ENCODE measurements around the gene ABCG5. TPM values are rescaled to one million over a fixed set of nuclear protein-coding genes. Genes with fewer than 3 reads are reported as not detected.

ABCG5 gene
- total and polyA plus RNA-seq, 2 donors: not detected

DNA sequence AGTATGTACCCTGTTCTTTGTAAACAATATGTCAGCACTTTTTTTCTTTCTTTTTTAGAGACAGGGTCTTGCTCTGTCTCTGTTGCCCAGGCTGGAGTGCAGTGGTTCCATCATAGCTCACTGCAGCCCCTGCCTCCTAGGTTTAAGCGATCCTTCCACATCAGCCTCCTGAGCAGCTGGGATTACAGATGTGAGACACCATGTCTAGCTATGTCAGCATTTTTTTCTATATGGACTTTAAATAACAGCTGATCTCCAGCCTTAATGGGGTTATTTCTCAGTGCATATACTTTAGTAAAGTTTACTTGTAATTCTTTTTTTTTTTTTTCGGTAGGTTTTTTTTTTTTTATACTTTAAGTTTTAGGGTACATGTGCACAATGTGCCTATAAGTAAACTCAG is 26.6 kb downstream of the ABCG5 start:
- WGBS: 74% methylated on average over 2 of the region's 2 CpGs
- H3K36me3 ChIP-seq (ENCODE audit: insufficient read depth): peaks cover 3% of the 10 kb centered on the region
- DNase-seq (ENCODE audit: extremely low spot score): no peak
- no peak overlapping the region for H3K27ac ChIP-seq (ENCODE audit: low read depth)
- no peak overlapping the region for H3K4me3 ChIP-seq (ENCODE audit: low read depth, low read length)
- no peaks in the 10 kb centered on the region for H3K4me1 ChIP-seq (ENCODE audit: insufficient read depth)

DNA sequence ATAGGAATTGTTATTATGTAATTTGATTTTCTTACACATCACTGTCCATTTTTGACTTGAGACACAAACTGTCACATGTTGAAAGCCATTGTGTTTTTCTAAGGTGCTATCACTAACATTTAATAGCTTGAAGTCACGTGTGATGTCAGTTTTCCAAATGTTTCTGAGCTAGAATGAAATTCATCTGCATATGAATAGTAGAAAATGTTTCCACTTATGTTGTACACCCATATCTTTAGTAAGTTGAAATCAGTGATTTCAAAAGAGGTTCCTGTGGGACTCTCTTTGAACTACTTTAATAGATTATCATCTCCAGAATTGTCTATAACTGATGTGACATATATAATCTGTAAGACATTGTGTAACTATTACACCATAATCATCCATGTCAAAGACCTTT is 27.8 kb downstream of the ABCG5 start:
- no peak for DNase-seq (ENCODE audit: extremely low spot score)
- WGBS: 70% methylated on average over 1 of the region's 1 CpG
- H3K27ac ChIP-seq (ENCODE audit: low read depth): no peak overlapping the region
- H3K4me1 ChIP-seq (ENCODE audit: insufficient read depth): no peaks in the 10 kb centered on the region
- H3K36me3 ChIP-seq (ENCODE audit: insufficient read depth): peaks cover 3% of the 10 kb centered on the region
- H3K4me3 ChIP-seq (ENCODE audit: low read depth, low read length): no peak overlapping the region

DNA sequence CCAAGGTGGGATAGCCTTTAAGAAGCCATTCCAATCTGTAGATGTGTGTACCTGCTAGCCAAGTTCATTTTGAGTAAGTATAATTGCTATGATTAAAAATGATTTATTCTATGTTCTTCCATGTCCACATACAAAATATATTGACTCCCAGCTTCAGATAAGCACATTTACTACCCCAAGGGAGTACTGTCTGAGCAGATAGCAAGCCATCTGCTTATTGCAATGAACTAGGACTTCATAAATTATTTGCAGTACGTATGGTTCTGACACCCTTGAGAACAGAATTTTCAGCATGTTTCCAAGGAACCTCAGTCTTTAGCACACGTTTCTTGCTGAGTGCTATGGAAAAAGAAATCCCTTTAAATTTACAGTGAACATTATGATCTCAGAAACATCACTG is 28.2 kb downstream of the ABCG5 start:
- Histone ChIP-seq H3K4me3 (ENCODE audit: low read depth, low read length) (no peak overlapping the region), H3K4me1 (ENCODE audit: insufficient read depth) (no peaks in the 10 kb centered on the region), H3K27ac (ENCODE audit: low read depth) (no peak overlapping the region), H3K36me3 (ENCODE audit: insufficient read depth) (peaks cover 3% of the 10 kb centered on the region)
- no peak for DNase-seq (ENCODE audit: extremely low spot score)
- 55% methylated on average over 2 of the region's 2 CpGs for WGBS

DNA sequence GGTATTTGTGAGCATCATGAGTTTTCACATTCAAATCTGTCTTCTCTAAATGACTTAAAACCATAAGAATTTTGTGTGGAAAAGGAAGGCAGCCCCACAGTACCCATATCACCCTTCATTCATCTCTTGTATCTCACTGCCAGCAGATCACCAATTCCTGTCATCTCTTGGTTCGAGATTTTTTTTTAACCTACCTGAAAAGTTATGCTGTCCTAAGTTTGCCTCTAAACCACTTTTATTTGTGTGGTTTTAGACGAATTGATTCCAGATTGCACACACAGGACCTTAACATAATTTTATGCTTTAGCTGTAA is 32.0 kb downstream of the ABCG5 start:
- Histone ChIP-seq H3K27ac (ENCODE audit: low read depth) (no peak overlapping the region), H3K4me1 (ENCODE audit: insufficient read depth) (no peaks in the 10 kb centered on the region), H3K4me3 (ENCODE audit: low read depth, low read length) (no peak overlapping the region), H3K36me3 (ENCODE audit: insufficient read depth) (peaks cover under 1% of the 10 kb centered on the region)
- no peak for DNase-seq (ENCODE audit: extremely low spot score)
- 81% methylated on average over 2 of the region's 2 CpGs for WGBS

DNA sequence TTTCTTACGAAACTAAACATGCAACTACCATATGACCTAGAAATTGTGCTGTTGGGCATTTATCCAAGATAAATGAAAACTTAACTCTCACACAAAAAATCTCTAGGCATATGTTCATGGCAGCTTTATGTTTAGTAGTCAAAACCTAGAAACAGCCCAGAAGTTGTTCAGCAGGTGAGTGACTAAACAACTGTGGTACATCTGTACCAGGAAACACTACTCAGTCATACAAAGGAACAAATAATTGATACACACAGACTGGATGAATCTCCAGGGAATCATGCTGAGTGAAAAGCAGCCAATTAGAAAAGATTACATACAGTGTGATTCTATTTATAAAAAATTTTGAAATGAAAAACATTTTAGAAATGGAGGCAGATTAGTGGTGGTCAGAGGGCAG is 35.5 kb downstream of the ABCG5 start:
- Histone ChIP-seq H3K36me3 (ENCODE audit: insufficient read depth) (no peaks in the 10 kb centered on the region), H3K4me3 (ENCODE audit: low read depth, low read length) (no peak overlapping the region), H3K27ac (ENCODE audit: low read depth) (no peak overlapping the region), H3K4me1 (ENCODE audit: insufficient read depth) (no peaks in the 10 kb centered on the region)
- no peak for DNase-seq (ENCODE audit: extremely low spot score)
- 85% methylated on average over 1 of the region's 1 CpG for WGBS

DNA sequence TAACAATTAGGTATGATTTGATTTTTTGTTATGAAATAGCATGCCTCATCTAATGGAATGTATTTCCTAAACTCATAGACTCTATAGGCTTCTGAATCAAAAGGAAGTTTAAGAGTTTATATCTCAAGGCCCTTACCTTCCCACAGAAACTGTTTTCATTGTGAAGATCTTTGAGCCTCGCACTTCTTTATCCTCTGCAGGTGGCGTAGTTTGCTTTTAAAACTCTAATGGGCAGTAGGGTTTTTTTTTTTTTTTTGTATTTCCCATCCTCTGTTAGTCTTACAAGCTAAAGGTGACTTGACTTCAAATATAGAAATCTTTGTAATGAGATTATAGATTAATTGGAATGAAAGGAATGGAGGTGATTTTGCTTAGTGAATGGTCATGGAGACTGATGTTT is 36.5 kb downstream of the ABCG5 start:
- DNase-seq (ENCODE audit: extremely low spot score): no peak
- Histone ChIP-seq H3K4me1 (ENCODE audit: insufficient read depth) (no peaks in the 10 kb centered on the region), H3K36me3 (ENCODE audit: insufficient read depth) (no peaks in the 10 kb centered on the region), H3K4me3 (ENCODE audit: low read depth, low read length) (no peak overlapping the region), H3K27ac (ENCODE audit: low read depth) (no peak overlapping the region)
- WGBS: 95% methylated on average over 2 of the region's 2 CpGs

DNA sequence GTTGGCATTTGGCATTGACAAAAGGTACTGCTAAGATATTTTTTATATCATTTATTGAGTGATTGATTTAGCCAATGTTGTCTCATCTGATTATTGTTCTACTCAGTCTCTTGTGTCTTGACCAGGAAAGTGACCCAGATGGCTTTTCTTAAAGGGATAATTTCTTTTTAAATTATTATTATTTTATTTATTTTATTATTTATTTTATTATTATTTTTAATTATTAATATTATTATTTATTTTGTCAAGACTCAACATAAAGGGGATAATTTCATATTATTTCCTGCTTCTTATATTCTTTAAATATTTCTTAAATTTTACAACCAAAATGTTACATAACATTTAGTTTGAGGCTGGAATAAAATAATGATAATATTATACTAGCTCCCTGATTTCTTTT is 37.7 kb downstream of the ABCG5 start:
- H3K4me3 ChIP-seq (ENCODE audit: low read depth, low read length): no peak overlapping the region

DNA sequence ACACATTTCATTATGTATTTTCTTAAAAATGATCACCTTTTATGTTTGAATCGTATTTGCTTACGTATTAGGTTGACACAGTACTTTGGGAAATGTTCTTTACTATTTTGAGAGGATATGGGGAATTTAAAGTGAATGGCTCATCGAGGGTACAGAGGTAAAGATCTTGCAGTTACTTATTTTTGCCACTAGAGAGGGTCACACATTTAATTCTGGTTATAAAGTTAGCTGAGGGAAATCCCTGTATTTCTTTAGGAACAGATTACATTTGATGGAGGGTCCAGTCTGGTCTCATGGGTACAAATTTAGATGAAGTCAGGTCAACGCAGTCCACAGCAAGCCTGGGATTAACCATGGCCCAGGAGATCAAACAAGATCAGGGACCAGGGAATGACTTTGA is 40.3 kb downstream of the ABCG5 start:
- Histone ChIP-seq H3K4me3 (ENCODE audit: low read depth, low read length) (no peak overlapping the region), H3K27ac (ENCODE audit: low read depth) (no peak overlapping the region), H3K36me3 (ENCODE audit: insufficient read depth) (no peaks in the 10 kb centered on the region), H3K4me1 (ENCODE audit: insufficient read depth) (no peaks in the 10 kb centered on the region)
- WGBS: 79% methylated on average over 4 of the region's 4 CpGs
- no peak for DNase-seq (ENCODE audit: extremely low spot score)

More for the DNA sequence above, 37.7 kb downstream of the ABCG5 start:
- Histone ChIP-seq H3K4me1 (ENCODE audit: insufficient read depth) (no peaks in the 10 kb centered on the region), H3K36me3 (ENCODE audit: insufficient read depth) (no peaks in the 10 kb centered on the region), H3K27ac (ENCODE audit: low read depth) (no peak overlapping the region)
- no peak for DNase-seq (ENCODE audit: extremely low spot score)

DNA sequence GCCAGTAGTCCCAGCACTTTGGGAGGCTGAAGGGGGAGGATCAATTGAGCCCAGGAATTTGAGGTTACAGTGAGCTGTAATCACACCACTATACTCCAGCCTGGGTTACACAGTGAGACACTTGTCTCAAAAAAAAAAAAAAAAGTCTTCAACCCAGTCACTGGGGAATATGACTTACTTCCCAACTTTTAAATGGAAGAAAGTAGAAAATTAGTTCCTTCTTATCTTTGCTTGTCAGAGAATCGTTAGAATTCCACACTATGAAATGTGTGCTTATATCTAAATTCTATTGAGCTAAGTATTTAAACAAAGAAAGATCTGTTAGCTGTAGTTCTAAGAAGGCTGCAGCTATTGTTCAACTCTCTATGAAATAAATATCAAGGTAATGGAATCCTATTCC is 42.4 kb downstream of the ABCG5 start:
- H3K4me3 ChIP-seq (ENCODE audit: low read depth, low read length): no peak overlapping the region
- WGBS: 76% methylated on average over 1 of the region's 1 CpG
- no peaks in the 10 kb centered on the region for H3K36me3 ChIP-seq (ENCODE audit: insufficient read depth)
- no peak overlapping the region for H3K27ac ChIP-seq (ENCODE audit: low read depth)
- DNase-seq (ENCODE audit: extremely low spot score): no peak
- H3K4me1 ChIP-seq (ENCODE audit: insufficient read depth): no peaks in the 10 kb centered on the region

DNA sequence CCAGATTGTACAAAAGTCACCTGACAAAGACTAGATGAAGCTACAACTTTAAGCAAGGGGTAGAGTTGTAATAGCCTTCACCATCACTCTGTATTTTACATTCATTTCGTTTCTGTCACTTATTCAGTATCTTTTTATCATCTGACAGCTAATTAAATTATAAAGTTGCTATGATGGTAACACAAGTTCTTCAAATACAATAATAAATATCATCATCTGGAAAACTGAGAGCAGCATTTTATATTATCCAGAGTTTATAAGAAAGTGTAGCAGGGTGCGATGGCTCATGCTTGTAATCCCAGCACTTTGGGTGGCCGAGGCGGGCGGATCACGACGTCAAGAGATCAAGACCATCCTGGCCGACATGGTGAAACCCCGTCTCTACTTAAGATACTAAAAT is 43.7 kb downstream of the ABCG5 start:
- Histone ChIP-seq H3K4me3 (ENCODE audit: low read depth, low read length) (no peak overlapping the region), H3K36me3 (ENCODE audit: insufficient read depth) (no peaks in the 10 kb centered on the region), H3K4me1 (ENCODE audit: insufficient read depth) (no peaks in the 10 kb centered on the region), H3K27ac (ENCODE audit: low read depth) (no peak overlapping the region)
- DNase-seq (ENCODE audit: extremely low spot score): no peak
- WGBS: 94% methylated on average over 9 of the region's 9 CpGs

DNA sequence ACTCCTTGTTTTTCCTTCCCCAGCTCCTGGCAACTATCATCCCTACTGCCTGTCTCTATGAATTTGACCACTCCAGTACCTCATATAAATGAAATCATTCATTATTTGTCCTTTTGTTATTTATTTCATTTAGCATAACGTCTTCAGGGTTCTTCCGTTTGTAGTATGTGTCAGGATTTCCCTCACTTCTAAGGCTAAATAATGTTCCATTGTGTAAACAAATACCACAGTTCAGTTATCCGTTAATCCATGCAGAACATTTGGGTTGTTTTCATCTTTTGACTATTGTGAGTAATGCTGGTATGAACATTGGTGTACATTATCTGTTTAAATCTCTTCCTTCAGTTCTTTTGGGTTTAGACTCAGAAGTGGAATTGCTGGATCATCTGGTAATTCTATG is 46.0 kb downstream of the ABCG5 start:
- Histone ChIP-seq H3K36me3 (ENCODE audit: insufficient read depth) (no peaks in the 10 kb centered on the region), H3K4me1 (ENCODE audit: insufficient read depth) (no peaks in the 10 kb centered on the region), H3K27ac (ENCODE audit: low read depth) (no peak overlapping the region), H3K4me3 (ENCODE audit: low read depth, low read length) (no peak overlapping the region)
- DNase-seq (ENCODE audit: extremely low spot score): no peak
- WGBS: 63% methylated on average over 3 of the region's 3 CpGs

DNA sequence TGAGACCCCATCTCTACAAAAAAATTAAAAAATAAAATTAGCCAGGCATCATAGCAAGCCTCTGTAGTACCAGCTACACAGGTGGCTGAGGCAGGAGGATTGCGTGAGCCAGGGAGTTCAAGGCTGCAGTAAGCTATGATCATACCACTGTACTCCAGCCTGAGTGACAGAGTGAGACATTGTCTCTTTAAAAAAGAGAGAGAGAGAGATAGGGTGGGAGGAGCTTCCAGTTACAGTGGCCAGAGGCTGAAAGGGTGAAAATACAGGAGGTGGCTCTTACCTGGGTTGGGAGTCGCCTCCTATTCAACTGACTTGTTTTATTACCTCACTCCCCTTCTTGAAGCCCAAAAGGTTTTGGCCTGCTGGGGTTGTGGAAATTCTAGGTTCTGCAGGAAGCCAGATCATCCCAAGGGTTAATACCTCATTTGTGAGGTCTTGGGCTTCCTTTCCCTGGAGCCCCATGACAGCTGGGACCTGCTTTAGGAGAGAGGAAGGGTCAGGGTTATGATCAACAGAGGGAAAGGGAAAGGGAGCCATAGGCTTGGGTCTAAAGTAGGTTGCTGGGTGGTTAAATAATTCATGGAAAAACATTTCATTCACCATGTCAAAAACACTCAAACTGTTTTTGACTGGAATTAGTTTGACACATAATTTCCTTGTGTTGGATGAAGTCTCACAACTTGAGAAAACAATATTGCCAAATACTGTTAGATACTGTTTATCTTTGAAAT is 47.4 kb downstream of the ABCG5 start:
- WGBS: 97% methylated on average over 2 of the region's 2 CpGs
- Histone ChIP-seq H3K4me3 (ENCODE audit: low read depth, low read length) (no peak overlapping the region), H3K36me3 (ENCODE audit: insufficient read depth) (no peaks in the 10 kb centered on the region), H3K4me1 (ENCODE audit: insufficient read depth) (no peaks in the 10 kb centered on the region), H3K27ac (ENCODE audit: low read depth) (no peak overlapping the region)
- no peak for DNase-seq (ENCODE audit: extremely low spot score)

DNA sequence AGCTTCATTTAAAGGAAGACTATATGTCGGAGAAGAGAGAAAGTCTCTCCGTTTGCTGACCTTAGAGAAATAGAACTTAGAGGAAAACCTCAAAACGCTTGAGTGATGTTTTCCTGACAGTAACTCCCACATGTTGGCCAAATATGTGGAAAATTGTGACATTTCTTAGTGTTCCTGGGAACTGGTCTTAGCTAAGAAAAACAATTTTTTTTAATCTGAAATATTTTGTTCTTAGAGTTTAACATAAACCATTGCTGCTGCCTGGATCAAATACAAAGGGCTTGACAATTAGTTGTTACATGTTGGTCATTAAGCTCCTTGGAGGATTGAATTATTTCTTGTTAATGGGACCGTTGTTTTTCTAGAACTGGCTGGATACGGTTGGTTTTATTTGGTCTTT is 48.5 kb downstream of the ABCG5 start:
- no peaks in the 10 kb centered on the region for H3K4me1 ChIP-seq (ENCODE audit: insufficient read depth)
- no peak overlapping the region for H3K27ac ChIP-seq (ENCODE audit: low read depth)

DNA sequence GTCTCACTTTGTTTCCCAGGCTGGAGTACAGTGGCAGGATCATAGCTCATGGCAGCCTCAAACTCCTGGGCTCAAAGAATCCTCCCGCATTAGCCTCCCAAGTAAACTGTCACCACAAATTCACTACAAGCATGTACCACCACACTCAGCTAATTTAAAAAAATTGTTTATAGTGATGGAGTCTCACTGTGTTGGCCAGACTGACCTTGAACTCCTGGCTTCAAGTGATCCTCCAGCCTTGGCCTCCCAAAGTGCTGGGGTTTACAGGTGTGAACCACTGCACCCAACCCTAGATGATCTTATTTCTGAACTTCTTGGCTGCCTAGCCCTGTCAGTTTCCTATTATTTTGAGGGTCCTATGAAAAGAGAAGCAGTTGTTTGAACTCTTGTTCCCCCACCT is 50.0 kb downstream of the ABCG5 start:
- Histone ChIP-seq H3K36me3 (ENCODE audit: insufficient read depth) (no peaks in the 10 kb centered on the region), H3K27ac (ENCODE audit: low read depth) (no peak overlapping the region), H3K4me1 (ENCODE audit: insufficient read depth) (no peaks in the 10 kb centered on the region), H3K4me3 (ENCODE audit: low read depth, low read length) (no peak overlapping the region)
- 98% methylated on average over 1 of the region's 1 CpG for WGBS
- DNase-seq (ENCODE audit: extremely low spot score): no peak

More for the DNA sequence above, 48.5 kb downstream of the ABCG5 start:
- Histone ChIP-seq H3K4me3 (ENCODE audit: low read depth, low read length) (no peak overlapping the region), H3K36me3 (ENCODE audit: insufficient read depth) (no peaks in the 10 kb centered on the region)
- no peak for DNase-seq (ENCODE audit: extremely low spot score)
- 80% methylated on average over 5 of the region's 5 CpGs for WGBS

DNA sequence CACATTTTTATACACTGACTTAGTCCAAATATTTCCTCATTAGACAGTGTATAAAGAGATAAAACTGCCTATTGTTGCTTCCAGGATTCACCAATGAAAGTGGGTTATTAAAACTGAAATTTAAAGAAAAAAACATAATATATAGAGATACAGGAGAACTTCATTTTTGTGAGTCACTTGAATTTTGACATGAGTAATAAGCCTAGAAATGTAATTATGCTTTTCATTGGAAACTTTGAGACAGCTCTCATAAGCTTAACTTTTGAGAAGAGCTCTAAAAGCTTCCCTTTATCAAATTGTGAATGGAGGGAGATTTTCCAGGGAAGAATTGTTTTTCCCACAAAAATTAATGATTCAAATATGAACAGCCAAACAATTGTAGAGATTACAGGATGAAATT is 50.7 kb downstream of the ABCG5 start:
- Histone ChIP-seq H3K36me3 (ENCODE audit: insufficient read depth) (no peaks in the 10 kb centered on the region), H3K4me1 (ENCODE audit: insufficient read depth) (no peaks in the 10 kb centered on the region), H3K27ac (ENCODE audit: low read depth) (no peak overlapping the region), H3K4me3 (ENCODE audit: low read depth, low read length) (no peak overlapping the region)
- no peak for DNase-seq (ENCODE audit: extremely low spot score)

All from urinary bladder (tissue), 4 donors.